NB4 (cell line): ENCODE measurements around the gene GRB10.

Experiments used
- DNase-seq: peaks from one replicate; pipeline ENCODE4 v3.0.0; 2010; ENCODE audit warnings: low read depth
- H3K4me3 ChIP-seq: one replicate; pipeline ENCODE4 v1.5.1; 2011; ENCODE audit warnings: mild to moderate bottlenecking, low read depth, low read length, moderate library complexity
- CTCF ChIP-seq: IDR thresholded peaks from one replicate; pipeline ENCODE4 v1.5.1; 2012; ENCODE audit warnings: low read depth, low read length
- MAX ChIP-seq: IDR thresholded peaks from 2 replicates; pipeline ENCODE4 v1.6.1; 2011; ENCODE audit warnings: low read depth, low read length
- MYC ChIP-seq: IDR thresholded peaks from 2 replicates; pipeline ENCODE4 v1.6.1; 2011; ENCODE audit warnings: low read depth, low read length
- POLR2A ChIP-seq: IDR thresholded peaks from 2 replicates; pipeline ENCODE4 v1.6.1; 2011; ENCODE audit warnings: mild to moderate bottlenecking; ENCODE audit not compliant: insufficient read length; ENCODE audit errors: extremely low read depth

GRB10 gene

GRCh38 chr7:50674896-50675835, 107.5 kb downstream of the GRB10 start:
- no peak for DNase-seq
- H3K4me3 ChIP-seq, result no peak overlapping the region
- TF ChIP-seq MAX (no peak), CTCF (no peak), MYC (no peak), POLR2A (no peak)

GRCh38 chr7:50674299-50674698, 108.4 kb downstream of the GRB10 start:
- no peak for DNase-seq
- TF ChIP-seq CTCF, result no peak
- TF ChIP-seq MYC, result no peak
- TF ChIP-seq POLR2A, result no peak
- no peak for TF ChIP-seq MAX
- no peak overlapping the region for H3K4me3 ChIP-seq

GRCh38 chr7:50673096-50673495, 109.6 kb downstream of the GRB10 start:
- no peak for DNase-seq
- TF ChIP-seq MAX (no peak), CTCF (no peak), MYC (no peak), POLR2A (no peak)
- H3K4me3 ChIP-seq, result no peak overlapping the region

- TF ChIP-seq POLR2A (no peak), MYC (no peak), CTCF (no peak), MAX (no peak)
- no peak for DNase-seq
- no peak overlapping the region for H3K4me3 ChIP-seq
Measured at GRCh38 chr7:50672045-50672444, 110.7 kb downstream of the GRB10 start.

GRCh38 chr7:50671386-50671785, 111.3 kb downstream of the GRB10 start:
- DNase-seq, result no peak
- no peak for TF ChIP-seq MAX
- H3K4me3 ChIP-seq, result no peak overlapping the region

GRCh38 chr7:50669890-50670289, 112.8 kb downstream of the GRB10 start:
- TF ChIP-seq MAX, result no peak
- TF ChIP-seq CTCF, result no peak
- no peak for TF ChIP-seq MYC
- TF ChIP-seq POLR2A, result no peak
- no peak for DNase-seq
- no peak overlapping the region for H3K4me3 ChIP-seq
